Caco-2 (cell line): ENCODE measurements around the gene VAPA. TPM values are rescaled to one million over a fixed set of nuclear protein-coding genes. Genes with fewer than 3 reads are reported as not detected.

ENCODE experiments used
- BruUV-seq: library from RNA; stranded (reverse); fragments of 400-500 nt; replicated peaks from 2 replicates; lab custom pipeline; 2021; lab: Mats Ljungman, UMichigan
- CTCF ChIA-PET: fragments of 300-600 bp; sonication (Branson Sonifier 250); formaldehyde crosslinking; loops from one replicate; lab custom pipeline; 2022; ENCODE audit warnings: antibody characterized with exemption; lab: Charles Lee
- POLR2A ChIA-PET: fragments of 300-600 bp; sonication (Branson Sonifier 250); formaldehyde crosslinking; loops from one replicate; lab custom pipeline; 2022; ENCODE audit warnings: antibody characterized with exemption; lab: Charles Lee
- DNase-seq, 2 experiments: peaks; one replicate each; pipeline versions ENCODE4 v3.0.0 to v3.0.0-alpha.2; 2020 to 2022
- H3K27me3 ChIP-seq: replicated peaks from 2 replicates; pipeline ENCODE4 v1.6.0; 2011; ENCODE audit warnings: low read length; ENCODE audit not compliant: control insufficient read depth, insufficient read depth
- H3K36me3 ChIP-seq: 2 replicates; pipeline ENCODE4 v1.5.1; 2011; ENCODE audit warnings: low read length; ENCODE audit not compliant: control insufficient read depth, insufficient read depth
- H3K4me1 ChIP-seq: fragments of 250-450 bp; sonication (Bioruptor Pico); 2 replicates; pipeline ENCODE4 v1.5.1; 2020; ENCODE audit warnings: mild to moderate bottlenecking
- H3K4me3 ChIP-seq: 2 replicates; pipeline ENCODE4 v1.5.1; 2011; ENCODE audit warnings: low read depth, mild to moderate bottlenecking, control low read depth, low read length
- H3K9me3 ChIP-seq: fragments of 250-450 bp; sonication (Bioruptor Pico); 2 replicates; pipeline ENCODE4 v1.5.1; 2020; ENCODE audit warnings: mild to moderate bottlenecking, moderate library complexity
- H3K27ac Mint-ChIP-seq: one replicate; pipeline ENCODE4 v1.8.0; 2022; ENCODE audit warnings: mixed read lengths; ENCODE audit not compliant: unreplicated experiment
- H3K27me3 Mint-ChIP-seq: one replicate; pipeline ENCODE4 v1.8.0; 2022; ENCODE audit warnings: mixed read lengths; ENCODE audit not compliant: insufficient read depth, unreplicated experiment
- H3K36me3 Mint-ChIP-seq: one replicate; pipeline ENCODE4 v1.8.0; 2022; ENCODE audit warnings: mild to moderate bottlenecking, mixed read lengths; ENCODE audit not compliant: insufficient read depth, unreplicated experiment
- H3K4me1 Mint-ChIP-seq: one replicate; pipeline ENCODE4 v1.8.0; 2022; ENCODE audit warnings: low read depth, mixed read lengths; ENCODE audit not compliant: unreplicated experiment
- H3K4me3 Mint-ChIP-seq: one replicate; pipeline ENCODE4 v1.8.0; 2022; ENCODE audit warnings: mild to moderate bottlenecking, moderate library complexity, mixed read lengths; ENCODE audit not compliant: unreplicated experiment
- H3K9me3 Mint-ChIP-seq: one replicate; pipeline ENCODE4 v1.8.0; 2022; ENCODE audit warnings: mixed read lengths; ENCODE audit not compliant: unreplicated experiment
- intact Hi-C: fragments of 100-400 bp; cut with micrococcal nuclease; formaldehyde crosslinking; loops from one replicate; pipeline ENCODE4 v1.10.0; 2022; ENCODE audit not compliant: unreplicated experiment
- total RNA-seq: library from RNA; stranded (reverse); gene quantifications from 2 replicates; pipeline ENCODE4 v1.2.3, GENCODE V29; 2022
- TF ChIP-seq, protein P1 (sequence below), 2 experiments: fragments of 200-600 bp in 1 of 2; IDR thresholded peaks; 1 replicate in 1 of 2; 2 replicates in 1 of 2; pipeline versions ENCODE4 v1.5.1 to v1.8.0; 2011 to 2022; ENCODE audit warnings: antibody characterized with exemption in 1 of 2, control low read depth in 1 of 2, inconsistent platforms in 1 of 2, low read depth in 1 of 2, low read length in 1 of 2, mild to moderate bottlenecking in 1 of 2, moderate library complexity in 1 of 2; ENCODE audit not compliant: insufficient read depth in 1 of 2, severe bottlenecking in 1 of 2, unreplicated experiment in 1 of 2

Gene VAPA
- total RNA-seq, 1 experiment from 2014 or later, result 222 TPM

DNA sequence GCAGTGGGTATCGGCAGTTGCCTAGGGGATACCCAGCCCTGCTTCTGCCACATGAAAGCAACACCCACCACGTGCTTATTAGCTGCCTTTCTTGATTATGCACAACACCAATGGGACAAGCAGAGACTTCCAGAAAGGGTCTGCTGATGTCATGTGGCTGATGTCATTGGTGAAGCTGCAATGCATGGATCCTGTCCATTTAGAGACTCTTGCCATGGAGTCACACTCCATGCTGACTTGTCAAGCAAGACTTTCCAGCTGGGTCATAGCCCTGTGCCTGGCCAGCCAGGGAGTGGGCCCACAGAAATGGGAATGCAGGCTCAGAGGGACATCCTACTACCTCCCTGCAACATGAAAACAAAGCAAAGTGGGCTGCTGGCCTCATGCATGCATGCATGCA is 81.8 kb downstream of the VAPA start:
- no peak overlapping the region for H3K4me3 Mint-ChIP-seq
- Histone ChIP-seq H3K9me3 (peaks cover 10% of the 10 kb centered on the region; the same call in 1 of the 2 replicates), H3K4me1 (no peaks in the 10 kb centered on the region), H3K27me3 (no peaks in the 10 kb centered on the region), H3K36me3 (no peaks in the 10 kb centered on the region), H3K4me3 (no peak overlapping the region)
- BruUV-seq, result no TSS peak
- ChIA-PET CTCF (no interaction called here), POLR2A (no interaction called here)
- no peaks in the 10 kb centered on the region for H3K36me3 Mint-ChIP-seq
- no peaks in the 10 kb centered on the region for H3K4me1 Mint-ChIP-seq
- TF ChIP-seq, protein P1, sequence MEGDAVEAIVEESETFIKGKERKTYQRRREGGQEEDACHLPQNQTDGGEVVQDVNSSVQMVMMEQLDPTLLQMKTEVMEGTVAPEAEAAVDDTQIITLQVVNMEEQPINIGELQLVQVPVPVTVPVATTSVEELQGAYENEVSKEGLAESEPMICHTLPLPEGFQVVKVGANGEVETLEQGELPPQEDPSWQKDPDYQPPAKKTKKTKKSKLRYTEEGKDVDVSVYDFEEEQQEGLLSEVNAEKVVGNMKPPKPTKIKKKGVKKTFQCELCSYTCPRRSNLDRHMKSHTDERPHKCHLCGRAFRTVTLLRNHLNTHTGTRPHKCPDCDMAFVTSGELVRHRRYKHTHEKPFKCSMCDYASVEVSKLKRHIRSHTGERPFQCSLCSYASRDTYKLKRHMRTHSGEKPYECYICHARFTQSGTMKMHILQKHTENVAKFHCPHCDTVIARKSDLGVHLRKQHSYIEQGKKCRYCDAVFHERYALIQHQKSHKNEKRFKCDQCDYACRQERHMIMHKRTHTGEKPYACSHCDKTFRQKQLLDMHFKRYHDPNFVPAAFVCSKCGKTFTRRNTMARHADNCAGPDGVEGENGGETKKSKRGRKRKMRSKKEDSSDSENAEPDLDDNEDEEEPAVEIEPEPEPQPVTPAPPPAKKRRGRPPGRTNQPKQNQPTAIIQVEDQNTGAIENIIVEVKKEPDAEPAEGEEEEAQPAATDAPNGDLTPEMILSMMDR (IDR thresholded peaks at IDR 0.05; ENCODE audit: insufficient read depth in 1 of 2, low read depth in 1 of 2, low read length in 1 of 2, severe bottlenecking in 1 of 2, unreplicated experiment in 1 of 2), result no peak
- intact Hi-C loops, result no loop called here
- H3K27ac Mint-ChIP-seq, result no peak overlapping the region
- H3K9me3 Mint-ChIP-seq, result peaks cover 31% of the 10 kb centered on the region
- no peak for DNase-seq
- no peaks in the 10 kb centered on the region for H3K27me3 Mint-ChIP-seq

- TF ChIP-seq, protein P1 (IDR thresholded peaks at IDR 0.05; ENCODE audit: insufficient read depth in 1 of 2, low read depth in 1 of 2, low read length in 1 of 2, severe bottlenecking in 1 of 2, unreplicated experiment in 1 of 2), result no peak
- Mint-ChIP-seq H3K36me3 (no peaks in the 10 kb centered on the region), H3K27me3 (no peaks in the 10 kb centered on the region), H3K4me1 (no peaks in the 10 kb centered on the region), H3K4me3 (no peak overlapping the region), H3K9me3 (peaks cover 31% of the 10 kb centered on the region), H3K27ac (no peak overlapping the region)
- ChIA-PET POLR2A (no interaction called here), CTCF (no interaction called here)
- Histone ChIP-seq H3K4me1 (no peaks in the 10 kb centered on the region), H3K36me3 (no peaks in the 10 kb centered on the region), H3K27me3 (no peaks in the 10 kb centered on the region), H3K9me3 (peaks cover 10% of the 10 kb centered on the region; the same call in 1 of the 2 replicates), H3K4me3 (no peak overlapping the region)
- intact Hi-C loops, result no loop called here
- no TSS peak for BruUV-seq
- no peak for DNase-seq
Measured at GRCh38 chr18:9996094-9996493, 82.3 kb downstream of the VAPA start.

DNA sequence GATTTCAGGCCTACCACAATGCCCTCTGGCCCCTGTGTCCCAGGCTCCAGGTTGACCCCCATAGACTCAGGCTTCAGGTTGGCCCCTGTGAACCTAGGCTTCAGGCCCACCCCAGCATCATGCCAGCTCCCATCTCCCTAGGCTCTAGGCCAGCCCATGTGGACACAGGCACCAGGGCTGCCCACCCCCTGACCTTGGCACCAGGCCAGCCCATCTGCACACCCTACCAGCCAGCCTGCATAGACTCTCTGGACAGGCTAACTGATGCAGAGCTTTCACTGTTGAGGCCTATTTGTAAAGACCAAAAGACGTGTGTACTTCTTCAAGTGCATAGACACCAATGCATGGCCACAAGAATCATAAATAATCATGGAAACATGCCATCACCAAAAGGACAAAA is 83.9 kb downstream of the VAPA start:
- no peaks in the 10 kb centered on the region for H3K36me3 ChIP-seq
- H3K4me1 ChIP-seq, result no peaks in the 10 kb centered on the region
- Mint-ChIP-seq H3K36me3 (no peaks in the 10 kb centered on the region), H3K9me3 (peaks cover 31% of the 10 kb centered on the region), H3K27me3 (no peaks in the 10 kb centered on the region), H3K4me1 (no peaks in the 10 kb centered on the region), H3K27ac (no peak overlapping the region), H3K4me3 (no peak overlapping the region)
- BruUV-seq, result no TSS peak
- DNase-seq, result no peak
- intact Hi-C loops, result no loop called here
- H3K9me3 ChIP-seq, result peaks cover 10% of the 10 kb centered on the region; the same call in 1 of the 2 replicates
- no peak overlapping the region for H3K4me3 ChIP-seq
- CTCF ChIA-PET, result no interaction called here
- POLR2A ChIA-PET, result no interaction called here
- TF ChIP-seq, protein P1 (IDR thresholded peaks at IDR 0.05; ENCODE audit: insufficient read depth in 1 of 2, low read depth in 1 of 2, low read length in 1 of 2, severe bottlenecking in 1 of 2, unreplicated experiment in 1 of 2), result no peak
- H3K27me3 ChIP-seq, result no peaks in the 10 kb centered on the region
